ENCODE results near the gene SPINK4. TPM values are rescaled to one million over a fixed set of nuclear protein-coding genes. Genes with fewer than 3 reads are reported as not detected.

The SPINK4 gene
- total and polyA plus RNA-seq, 7 donors = 0.34 TPM; not detected in 6

- H3K27me3 ChIP-seq (ENCODE audit: insufficient read depth in 3 of 3, low read length in 2 of 3) = no peaks in the 10 kb centered on the region
- DNase-seq (no peak), ATAC-seq (no peak)
- no peaks in the 10 kb centered on the region for H3K9me3 ChIP-seq
- 82 to 89% (median 89%) methylated on average over 4 of the region's 4 CpGs for WGBS, 3 donors
- H3K4me1 ChIP-seq = peaks cover 24% of the 10 kb centered on the region
- H3K36me3 ChIP-seq (ENCODE audit: insufficient read depth in 1 of 2, low read depth in 1 of 2) = peaks cover 33 to 95% of the 10 kb centered on the region in 2 donors
- TF ChIP-seq CTCF (IDR thresholded peaks at IDR 0.05) = no peak
- peak overlapping the region; percentile 47 for H3K27ac ChIP-seq
- no peak overlapping the region for H3K4me3 ChIP-seq
- intact Hi-C loops (cut with DNase I) = no loop called here
These were observed 15.5 kb downstream of the SPINK4 start for GRCh38 chr9:33255471-33255870.

GRCh38 chr9:33256236-33256635 lies 16.3 kb downstream of the SPINK4 start:
- Histone ChIP-seq H3K27me3 (ENCODE audit: insufficient read depth in 3 of 3, low read length in 2 of 3) (no peaks in the 10 kb centered on the region), H3K4me1 (peaks cover 24% of the 10 kb centered on the region), H3K27ac (peak overlapping the region; percentile 83), H3K36me3 (ENCODE audit: insufficient read depth in 1 of 2, low read depth in 1 of 2) (peaks cover 37 to 97% of the 10 kb centered on the region in 2 donors), H3K9me3 (no peaks in the 10 kb centered on the region), H3K4me3 (no peak overlapping the region)
- DNase-seq (no peak), ATAC-seq (no peak)
- no peak for TF ChIP-seq CTCF (IDR thresholded peaks at IDR 0.05)
- 80 to 87% (median 87%) methylated on average over 2 of the region's 2 CpGs for WGBS, 3 donors
- intact Hi-C loops (cut with DNase I) = no loop called here

- 50 to 54% (median 52%) methylated on average over 4 of the region's 4 CpGs for WGBS, 3 donors
- peak overlapping the region; percentile 83 for H3K27ac ChIP-seq
- no peaks in the 10 kb centered on the region for H3K27me3 ChIP-seq (ENCODE audit: insufficient read depth in 3 of 3, low read length in 2 of 3)
- no peak for DNase-seq
- no peak overlapping the region for H3K4me3 ChIP-seq
- TF ChIP-seq CTCF (IDR thresholded peaks at IDR 0.05) = no peak
- no peaks in the 10 kb centered on the region for H3K9me3 ChIP-seq
- peak; percentile 67 to 90 (median 88) for ATAC-seq
- peaks cover 38 to 100% of the 10 kb centered on the region in 2 donors for H3K36me3 ChIP-seq (ENCODE audit: insufficient read depth in 1 of 2, low read depth in 1 of 2)
- intact Hi-C loops (cut with DNase I) = no loop called here
- peaks cover 24% of the 10 kb centered on the region for H3K4me1 ChIP-seq
These were observed 17.3 kb downstream of the SPINK4 start for GRCh38 chr9:33257276-33257675.

GRCh38 chr9:33260372-33260771 lies 20.4 kb downstream of the SPINK4 start:
- Histone ChIP-seq H3K27ac (peak overlapping the region; percentile 83), H3K36me3 (ENCODE audit: insufficient read depth in 1 of 2, low read depth in 1 of 2) (peaks cover 21 to 74% of the 10 kb centered on the region in 2 donors), H3K27me3 (ENCODE audit: insufficient read depth in 3 of 3, low read length in 2 of 3) (no peaks in the 10 kb centered on the region), H3K4me3 (no peak overlapping the region), H3K4me1 (peaks cover 34% of the 10 kb centered on the region), H3K9me3 (no peaks in the 10 kb centered on the region)
- TF ChIP-seq CTCF (IDR thresholded peaks at IDR 0.05) = no peak
- DNase-seq (no peak), ATAC-seq (no peak)
- 83 to 100% (median 88%) methylated on average over 1 of the region's 1 CpG for WGBS, 3 donors
- intact Hi-C loops (cut with DNase I) = no loop called here
